GM21390 (cell line): ENCODE results near the gene DCLK2.

Experiments
- ATAC-seq: cut with Tn5 transposase; IDR thresholded peaks from one replicate; pipeline ENCODE4 v1.9.1; 2021; ENCODE audit not compliant: unreplicated experiment

Gene DCLK2

GRCh38 chr4:150256225-150256620, 178.0 kb downstream of the DCLK2 start:
- ATAC-seq, result no peak

GRCh38 chr4:150256841-150257730, 178.8 kb downstream of the DCLK2 start:
- ATAC-seq, result no peak

GRCh38 chr4:150258569-150258968, 180.3 kb downstream of the DCLK2 start:
- ATAC-seq, result no peak

GRCh38 chr4:150259861-150260567, 181.8 kb downstream of the DCLK2 start:
- ATAC-seq, result no peak

- ATAC-seq, result no peak
Measured at GRCh38 chr4:150261571-150261970, 183.3 kb downstream of the DCLK2 start.

- ATAC-seq, result no peak
Measured at GRCh38 chr4:150262611-150263010, 184.4 kb downstream of the DCLK2 start.

- no peak for ATAC-seq
Measured at GRCh38 chr4:150264595-150265161, 186.4 kb downstream of the DCLK2 start.

GRCh38 chr4:150265806-150266205, 187.6 kb downstream of the DCLK2 start:
- no peak for ATAC-seq

GRCh38 chr4:150268444-150268843, 190.2 kb downstream of the DCLK2 start:
- ATAC-seq, result no peak

- ATAC-seq, result no peak
Measured at GRCh38 chr4:150278206-150278605, 200.0 kb downstream of the DCLK2 start.

- ATAC-seq, result no peak
Measured at GRCh38 chr4:150280081-150280895, 202.0 kb downstream of the DCLK2 start.

- ATAC-seq, result no peak
Measured at GRCh38 chr4:150280975-150281374, 202.7 kb downstream of the DCLK2 start.

GRCh38 chr4:150283689-150284088, 205.4 kb downstream of the DCLK2 start:
- ATAC-seq, result no peak

GRCh38 chr4:150286656-150287055, 208.4 kb downstream of the DCLK2 start:
- no peak for ATAC-seq

GRCh38 chr4:150289198-150289597, 211.0 kb downstream of the DCLK2 start:
- ATAC-seq, result no peak

GRCh38 chr4:150289881-150290280, 211.6 kb downstream of the DCLK2 start:
- ATAC-seq, result no peak

- ATAC-seq, result no peak
Measured at GRCh38 chr4:150297861-150298474, 219.7 kb downstream of the DCLK2 start.

GRCh38 chr4:150299816-150300215, 221.6 kb downstream of the DCLK2 start:
- ATAC-seq, result no peak

- ATAC-seq, result no peak
Measured at GRCh38 chr4:150302553-150302952, 224.3 kb downstream of the DCLK2 start.

- no peak for ATAC-seq
Measured at GRCh38 chr4:150305995-150306394, 227.8 kb downstream of the DCLK2 start.

GRCh38 chr4:150306719-150307118, 228.5 kb downstream of the DCLK2 start:
- no peak for ATAC-seq
